HG03571 (cell line): ENCODE measurements around the gene MISFA.
A peak's percentile ranks its signal among the peaks of the same experiment; 100 is the strongest.
"Not testable (repeated sequence)": the region's sequence is repeated elsewhere in the genome, so short reads cannot be mapped to it uniquely, and the experiment has no call there.

Source experiments
- ATAC-seq: cut with Tn5 transposase; IDR thresholded peaks from one replicate; pipeline ENCODE4 v1.9.1; 2021; ENCODE audit not compliant: unreplicated experiment

Gene MISFA

DNA sequence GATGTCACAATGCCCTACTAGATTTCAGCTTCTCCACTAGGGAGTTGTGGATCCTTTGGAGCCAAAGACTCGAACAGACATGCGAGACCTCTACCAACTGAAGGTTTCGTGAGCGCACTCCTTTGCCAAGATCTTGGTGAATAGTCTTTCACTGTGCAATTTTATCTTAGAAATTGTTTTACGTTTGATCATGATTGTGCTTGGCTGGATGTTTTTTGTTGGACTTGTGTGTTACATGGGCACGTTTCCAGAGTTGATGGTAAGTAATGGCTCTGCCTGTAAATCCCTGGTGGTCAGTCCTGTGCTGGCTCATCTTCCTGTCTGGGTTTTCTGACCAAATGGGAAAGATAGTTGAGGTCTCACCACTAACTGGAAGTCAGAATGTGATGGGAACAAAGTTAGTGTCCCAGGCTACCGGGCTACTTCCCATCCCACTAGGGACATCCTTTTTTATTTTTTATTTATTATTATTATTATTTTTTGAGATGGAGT, at the start of gene MISFA:
MISFA (plus strand) TSS at position 51 of the 492 bp plus-strand sequence; CDS start at position 191, 140 bp downstream.
- no peak for ATAC-seq

DNA sequence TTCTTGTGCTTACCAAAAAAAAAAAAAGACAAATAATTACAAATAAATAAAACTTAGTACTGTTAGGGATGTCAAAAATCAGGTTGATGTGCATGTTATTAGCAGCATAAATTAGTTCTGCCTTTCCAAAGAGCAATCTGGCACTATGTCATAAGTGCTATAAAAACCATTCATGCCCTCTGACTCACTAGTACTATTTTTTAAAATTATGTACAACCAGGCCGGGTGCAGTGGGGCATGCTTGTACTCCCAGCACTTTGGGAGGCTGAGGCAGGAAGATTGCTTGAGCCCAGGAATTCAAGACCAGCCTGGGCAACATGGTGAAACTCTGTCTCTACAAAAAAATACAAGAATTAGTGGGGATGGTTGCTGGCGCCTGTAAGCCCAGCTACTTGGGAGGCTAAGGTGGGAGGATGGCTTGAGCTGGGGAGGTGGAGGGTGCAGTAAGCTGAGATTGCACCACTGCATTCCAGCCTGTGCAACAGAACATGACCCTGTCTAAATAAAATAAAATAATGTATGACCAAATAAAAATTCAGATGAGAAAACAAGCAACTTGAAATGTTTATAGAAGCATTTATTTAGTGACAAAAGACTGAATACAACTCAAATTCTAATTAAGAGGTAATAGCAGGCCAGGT, 36.4 kb upstream of the MISFA start:
- no peak for ATAC-seq

DNA sequence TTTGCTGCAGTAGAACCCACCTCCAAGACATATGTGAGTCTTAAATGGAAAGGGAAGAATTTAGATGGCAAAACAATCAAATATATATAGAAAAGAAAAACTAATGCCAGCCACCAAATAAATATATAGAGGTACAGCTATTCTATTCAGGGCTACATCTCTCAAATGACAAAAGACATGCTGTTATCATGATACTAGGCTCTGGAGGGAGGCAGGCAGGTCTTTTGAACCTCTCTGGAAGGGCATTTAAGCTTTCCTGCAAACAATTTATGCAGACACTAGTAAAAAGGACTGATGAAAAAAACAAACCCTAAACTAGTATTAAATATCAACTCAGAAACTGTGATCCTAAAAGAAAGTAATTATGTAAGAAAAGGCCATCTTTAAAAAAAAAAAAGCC, 35.4 kb upstream of the MISFA start:
- no peak for ATAC-seq

DNA sequence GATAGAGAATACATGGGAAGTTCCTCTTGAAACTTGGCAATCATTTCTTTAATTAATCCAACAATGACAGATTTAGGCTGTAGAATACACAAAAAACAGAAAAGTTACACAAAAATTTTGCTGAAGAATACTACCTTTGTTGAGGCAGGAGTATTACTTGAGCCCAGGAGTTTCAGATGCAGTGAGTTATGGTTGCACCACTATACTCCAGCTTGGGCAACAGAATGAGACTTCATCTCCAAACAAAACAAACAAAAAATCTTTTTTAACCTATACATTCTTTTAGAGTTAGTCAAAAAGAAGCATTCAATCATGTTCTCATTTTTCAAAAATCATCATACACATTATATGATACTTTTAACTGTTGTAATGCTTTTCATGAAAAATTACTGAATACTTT, 33.2 kb upstream of the MISFA start:
- no peak for ATAC-seq

DNA sequence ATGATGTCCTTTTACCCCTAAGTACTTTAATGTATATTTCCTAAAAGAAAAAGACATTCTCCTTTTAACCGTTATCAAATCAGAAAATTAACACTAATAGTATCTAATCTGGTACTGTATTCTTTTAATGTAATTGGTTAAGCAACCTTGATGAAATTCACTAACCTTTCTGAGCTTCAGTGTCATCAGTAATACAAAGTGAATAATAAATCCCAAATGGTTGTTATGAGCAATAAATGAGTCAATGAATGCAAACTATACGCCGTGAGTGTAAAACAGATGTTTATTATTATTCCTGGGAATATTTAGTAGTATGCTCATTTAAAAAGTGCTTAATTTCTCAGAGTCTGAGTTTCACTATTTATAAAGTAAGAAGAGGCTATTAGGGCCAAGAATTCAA, 32.5 kb upstream of the MISFA start:
- no peak for ATAC-seq

DNA sequence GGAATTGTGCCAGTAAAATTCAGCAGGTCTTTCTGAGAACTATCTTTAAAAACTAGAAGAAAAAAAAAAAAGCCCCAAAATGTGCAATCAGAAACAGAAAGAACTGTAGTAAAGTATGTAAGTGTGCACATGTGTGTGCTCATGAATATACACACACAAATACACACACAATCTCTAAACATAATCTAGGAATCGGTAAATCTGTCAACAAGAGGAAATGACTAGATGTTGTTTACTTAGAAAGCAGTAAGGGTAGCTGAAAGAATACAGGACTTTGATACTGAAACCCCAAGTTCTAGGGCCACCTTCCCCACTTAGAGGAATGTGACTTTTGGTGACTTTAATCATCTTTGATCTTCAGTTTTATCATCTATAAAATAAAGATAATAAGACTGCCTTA, 24.2 kb upstream of the MISFA start:
- no peak for ATAC-seq

DNA sequence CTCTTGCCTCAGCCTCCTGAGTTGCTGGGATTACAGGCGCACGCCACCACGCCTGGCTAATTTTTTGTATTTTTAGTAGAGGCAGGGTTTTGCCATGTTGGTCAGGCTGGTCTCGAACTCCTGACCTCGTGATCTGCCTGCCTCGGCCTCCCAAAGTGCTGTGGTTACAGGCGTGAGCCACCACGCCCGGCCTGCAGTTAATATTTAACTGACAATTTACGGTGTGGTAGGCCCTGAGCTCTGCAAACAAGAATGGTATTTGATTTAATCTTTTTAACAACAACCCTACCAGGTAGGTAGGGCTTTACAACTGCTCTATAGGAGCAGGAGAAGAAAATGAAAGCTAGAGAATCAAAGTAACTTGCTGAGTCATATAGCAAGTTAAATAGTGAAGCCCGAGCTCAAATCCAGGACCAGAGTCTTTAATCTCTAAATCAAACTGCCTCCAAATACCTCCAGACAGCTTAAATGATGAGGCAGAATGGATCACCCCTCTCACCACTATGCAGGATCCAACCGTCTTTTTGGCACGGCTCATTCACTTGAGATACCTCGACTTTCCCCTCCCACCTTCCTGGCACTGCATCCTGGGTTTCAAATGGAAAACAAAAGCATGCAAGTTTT, 20.5 kb upstream of the MISFA start:
- ATAC-seq, result peak; percentile 48

DNA sequence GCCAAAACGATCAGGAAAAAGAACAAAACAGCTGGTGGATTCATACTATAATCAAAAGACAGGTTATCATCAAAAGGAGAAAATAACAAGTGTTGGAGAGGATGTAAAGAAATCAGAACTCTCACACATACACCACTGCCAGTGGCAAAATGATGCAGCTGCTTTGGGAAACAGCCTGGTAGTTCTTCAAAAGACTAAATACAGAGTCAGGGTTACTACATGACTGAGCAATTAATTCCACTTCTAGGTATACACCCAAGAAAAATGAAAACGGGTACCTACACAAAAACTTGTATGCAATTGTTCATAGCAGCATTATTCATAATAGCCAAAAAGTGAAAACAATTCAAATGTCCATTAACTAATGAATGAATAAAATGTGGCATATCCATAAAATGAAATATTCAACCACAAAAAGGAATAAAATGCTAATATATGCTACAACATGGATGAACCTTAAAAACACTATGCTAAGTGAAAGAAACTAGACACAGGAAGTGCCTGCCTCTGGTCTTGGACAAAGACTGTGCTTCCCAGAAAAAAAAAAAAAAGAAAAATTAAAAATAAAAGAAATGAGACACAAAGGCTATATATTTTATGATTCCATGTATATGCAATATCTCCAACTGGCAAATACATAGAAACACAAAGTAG, 19.3 kb upstream of the MISFA start:
- no peak for ATAC-seq

DNA sequence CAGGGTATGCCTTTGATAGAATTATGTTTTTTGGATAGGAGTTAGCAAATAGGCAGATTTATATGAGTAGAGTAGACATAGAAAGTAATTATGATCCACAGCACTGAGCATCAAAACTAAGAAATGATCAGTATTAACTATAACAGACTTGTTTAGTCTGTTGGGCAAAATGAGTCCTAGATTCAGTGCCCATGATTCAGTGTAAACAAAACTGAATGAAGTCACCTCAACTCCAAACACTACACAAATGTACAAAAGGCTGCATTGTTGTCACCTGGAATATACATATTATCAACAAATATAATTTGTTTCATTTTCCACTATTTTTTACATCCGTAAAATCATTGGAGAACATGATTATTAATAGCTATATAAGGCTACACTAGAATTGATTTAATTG, 17.8 kb upstream of the MISFA start:
- ATAC-seq, result no peak

DNA sequence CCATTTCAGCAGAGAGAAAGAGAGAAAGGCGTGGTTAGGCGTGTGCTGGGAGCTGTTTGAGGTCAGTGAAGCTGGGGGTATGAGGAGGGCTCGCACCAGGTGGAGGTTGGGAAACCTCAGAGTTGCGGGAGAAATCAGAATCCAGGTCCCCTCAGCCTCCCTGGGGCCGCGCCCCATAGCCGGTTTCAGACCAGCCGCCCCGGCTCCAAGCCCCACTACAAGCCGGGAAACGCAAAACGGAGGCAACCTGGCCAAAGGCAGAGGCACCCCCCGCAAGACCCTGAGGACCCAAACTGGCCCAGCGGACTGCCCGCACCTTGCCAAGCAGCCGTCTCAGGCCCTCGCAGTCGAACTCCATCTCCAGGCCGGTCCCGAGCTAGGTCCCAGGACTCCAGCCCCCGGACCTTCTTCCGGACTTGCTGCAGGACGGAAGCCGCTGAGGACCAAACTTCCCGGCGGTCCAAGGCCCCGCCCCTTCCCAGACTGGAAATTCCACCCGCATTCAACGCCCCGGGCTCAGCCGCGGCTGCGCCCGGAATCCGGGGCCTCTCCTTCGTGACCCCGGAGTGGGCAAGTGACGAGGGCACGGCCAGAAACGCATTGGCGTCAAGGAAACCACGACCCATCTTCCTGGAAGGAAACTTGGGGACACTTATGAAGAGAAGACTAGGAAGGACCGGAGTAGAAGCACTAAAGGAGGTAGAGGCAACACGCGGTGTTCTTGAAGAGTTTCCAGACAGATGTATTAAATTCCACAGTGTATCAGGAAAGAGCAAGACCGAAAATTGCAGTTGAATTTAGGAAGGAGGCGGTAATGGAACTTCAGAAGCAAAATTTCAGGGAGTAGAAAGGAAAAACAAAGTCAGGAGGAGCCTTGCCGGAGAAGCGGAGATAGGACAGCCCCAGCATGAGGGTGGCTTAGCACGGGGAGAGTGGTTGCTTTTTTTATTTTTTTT, 11.0 kb upstream of the MISFA start, which contains the start of gene UEVLD:
UEVLD (minus strand) TSS at position 438 of the 956 bp plus-strand sequence; CDS start at position 358, 80 bp downstream.
- peak; percentile 57 for ATAC-seq

DNA sequence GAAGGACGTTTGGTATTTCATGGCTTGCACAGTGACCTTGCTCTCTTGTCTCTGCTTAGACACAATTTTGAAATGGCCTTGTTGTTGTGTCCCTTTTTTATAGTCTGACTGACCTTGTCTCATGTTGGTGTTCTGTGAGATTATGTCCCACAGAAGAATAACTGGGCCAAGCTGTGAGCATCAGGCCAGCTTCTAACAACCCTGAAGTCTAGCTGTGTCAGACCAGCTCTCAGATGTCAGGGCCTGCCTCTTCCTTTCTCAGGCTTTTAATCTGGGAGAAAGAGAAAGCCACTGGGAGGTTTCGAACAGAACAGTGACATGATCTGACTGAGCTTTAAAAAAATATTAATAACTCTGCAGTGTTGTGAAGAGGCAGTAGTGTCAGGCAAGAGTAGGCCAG, 9.0 kb upstream of the MISFA start:
- ATAC-seq, result no peak

DNA sequence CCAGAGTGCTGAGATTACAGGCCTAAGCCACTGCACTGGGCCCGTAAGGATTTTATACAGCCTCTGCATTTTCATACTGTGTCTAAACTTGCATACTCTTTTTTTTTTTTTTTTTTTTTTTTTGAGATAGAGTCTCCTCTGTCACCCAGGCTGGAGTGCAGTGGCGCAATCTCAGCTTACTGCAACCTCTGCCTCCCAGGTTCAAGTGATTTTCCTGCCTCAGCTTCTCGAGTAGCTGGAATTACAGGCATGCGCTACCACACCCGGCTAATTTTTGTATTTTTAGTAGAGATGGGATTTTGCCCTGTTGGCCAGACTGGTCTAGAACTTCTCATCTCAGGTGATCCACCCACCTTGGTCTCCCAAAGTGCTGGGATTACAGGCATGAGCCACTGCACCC, 5.5 kb upstream of the MISFA start:
- not testable (repeated sequence) for ATAC-seq

DNA sequence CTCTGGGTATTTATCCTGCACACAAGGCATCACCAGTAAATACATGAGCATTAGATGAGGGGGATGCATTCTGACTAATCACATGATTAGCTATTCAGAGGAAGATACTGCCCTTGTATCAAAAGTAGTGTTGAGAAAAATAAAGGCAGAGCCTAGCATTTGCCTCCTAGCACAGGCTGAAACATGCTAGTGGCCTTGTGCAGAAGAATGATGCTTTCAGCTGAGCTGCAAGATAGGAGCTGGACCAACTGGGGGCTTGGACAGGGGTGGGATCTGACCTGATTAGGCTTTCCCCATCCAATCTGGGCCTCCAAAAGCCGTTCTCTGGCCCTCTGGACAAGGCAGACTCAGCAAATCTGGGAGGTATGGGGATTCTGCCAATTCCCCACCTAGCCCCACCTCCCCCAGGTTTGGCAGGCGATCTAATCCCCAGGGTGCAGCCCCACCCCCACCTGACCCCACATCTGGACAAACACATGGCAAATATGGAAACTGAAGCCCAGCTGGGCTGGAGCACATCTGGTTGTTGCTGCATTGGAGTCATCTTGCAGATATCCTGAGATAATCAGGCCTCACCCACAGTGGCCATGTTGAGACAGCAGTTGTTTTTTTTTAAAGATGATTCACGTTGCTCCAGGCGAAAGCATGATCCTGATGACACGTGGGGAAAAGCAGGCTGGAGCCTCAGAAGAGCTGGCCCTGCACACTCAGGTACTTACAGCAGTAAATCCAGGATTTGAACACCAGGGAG, 4.4 kb upstream of the MISFA start:
- ATAC-seq, result no peak

DNA sequence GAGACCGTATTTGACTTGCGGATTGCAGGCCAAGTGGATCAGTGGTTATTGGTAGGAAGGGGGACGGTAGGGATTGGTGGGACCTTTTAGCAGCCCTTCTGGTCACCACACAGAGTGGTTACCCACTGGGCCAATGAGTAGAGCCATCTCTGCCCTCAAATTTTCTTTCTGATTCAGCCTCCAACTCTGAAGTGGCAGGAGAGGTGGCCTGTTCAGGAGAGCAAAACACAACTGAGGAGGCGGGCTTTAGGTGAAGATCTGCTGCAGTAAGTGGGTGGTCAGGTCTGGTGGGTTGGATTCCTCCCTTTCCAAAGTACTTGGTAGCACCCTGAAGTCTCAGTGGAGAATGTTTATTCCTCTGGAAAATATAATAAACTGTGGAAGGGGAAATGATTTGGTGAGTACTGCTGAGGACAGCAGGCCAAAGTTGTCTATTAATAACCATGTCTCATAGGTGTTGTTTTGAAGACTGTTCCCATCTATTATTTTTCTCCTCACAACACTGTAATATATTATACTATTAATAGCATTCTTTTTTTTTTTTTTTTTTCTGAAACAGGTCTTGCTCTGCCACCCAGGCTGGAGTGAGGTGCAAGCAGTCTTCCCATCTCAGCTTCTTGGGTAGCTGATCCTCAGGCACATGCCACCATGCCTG, 1.5 kb downstream of the MISFA start:
- ATAC-seq, result no peak

DNA sequence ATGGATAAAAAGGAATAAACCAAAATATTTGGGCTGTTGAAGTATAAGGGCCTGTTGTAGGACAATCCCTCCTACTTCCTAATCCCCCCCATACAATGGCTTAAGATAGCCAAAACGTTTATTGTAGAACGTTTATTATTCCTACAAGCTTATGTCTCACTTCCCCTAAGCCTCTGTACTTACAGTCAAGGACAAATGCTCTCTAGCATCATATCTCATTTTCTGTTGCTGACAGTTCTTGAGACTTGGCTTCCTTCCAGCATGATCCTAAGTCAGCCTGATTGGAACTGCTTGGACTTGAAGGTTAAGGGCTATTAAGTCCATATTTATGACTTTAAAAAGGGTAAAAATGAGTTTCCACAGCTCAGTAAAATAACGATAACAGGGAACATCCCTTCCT, 8.8 kb downstream of the MISFA start:
- ATAC-seq, result no peak

DNA sequence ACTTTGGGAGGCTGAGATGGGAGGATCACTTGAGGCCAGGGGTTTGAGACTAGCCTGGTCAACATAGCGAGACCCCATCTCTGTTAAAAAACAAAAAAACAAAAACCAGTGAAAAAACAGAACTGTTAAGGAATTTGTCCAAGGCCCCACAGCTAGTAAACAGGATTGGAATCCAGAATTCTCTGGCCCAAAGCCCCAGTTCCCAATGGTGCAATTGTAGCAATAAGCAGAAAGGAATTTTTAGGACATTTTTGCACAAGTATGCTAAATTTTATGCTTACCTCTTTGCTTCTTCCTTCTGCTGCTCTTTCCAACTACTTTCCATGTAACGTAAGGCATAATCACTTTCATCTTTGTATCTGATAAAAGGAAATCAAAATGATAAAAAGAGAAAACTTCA, 11.6 kb downstream of the MISFA start:
- ATAC-seq, result no peak

DNA sequence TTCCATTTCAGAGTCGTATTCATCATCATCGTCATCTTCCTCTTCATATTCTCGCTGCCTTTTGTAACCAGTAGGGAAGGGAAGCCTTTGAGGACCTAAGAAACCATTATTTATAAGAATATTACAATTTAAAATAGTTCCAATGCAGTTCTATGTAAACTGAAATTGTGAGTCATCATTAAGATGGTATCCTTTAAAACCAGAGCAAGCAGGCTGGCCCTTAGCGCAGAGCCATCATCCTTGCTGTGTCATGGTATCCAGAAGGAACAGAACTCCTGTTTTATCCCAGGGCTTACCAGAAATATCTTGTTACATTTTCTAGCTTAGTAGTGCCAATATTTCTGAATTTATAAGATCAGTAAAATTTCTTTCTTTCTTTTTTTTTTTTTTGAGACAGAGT, 12.8 kb downstream of the MISFA start:
- no peak for ATAC-seq

DNA sequence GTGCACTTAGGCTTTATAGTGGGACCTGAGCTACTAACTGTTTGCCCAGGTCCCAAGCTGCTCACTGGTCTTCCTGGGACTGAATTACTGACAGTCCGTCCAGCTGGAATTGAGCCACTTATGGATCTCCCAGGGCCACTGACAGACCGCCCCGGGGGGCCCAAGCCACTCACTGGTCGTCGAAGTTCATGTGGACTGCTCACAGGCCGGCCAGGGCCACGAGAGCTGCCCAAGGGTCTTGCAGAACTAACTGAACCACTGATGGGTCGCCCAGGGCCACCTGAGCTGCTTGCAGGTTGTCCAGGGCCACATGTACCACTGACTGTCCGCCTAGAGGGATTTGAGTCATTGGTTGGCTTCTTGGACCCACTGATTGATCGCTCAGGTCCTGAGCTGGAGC, 15.1 kb downstream of the MISFA start:
- ATAC-seq, result no peak

DNA sequence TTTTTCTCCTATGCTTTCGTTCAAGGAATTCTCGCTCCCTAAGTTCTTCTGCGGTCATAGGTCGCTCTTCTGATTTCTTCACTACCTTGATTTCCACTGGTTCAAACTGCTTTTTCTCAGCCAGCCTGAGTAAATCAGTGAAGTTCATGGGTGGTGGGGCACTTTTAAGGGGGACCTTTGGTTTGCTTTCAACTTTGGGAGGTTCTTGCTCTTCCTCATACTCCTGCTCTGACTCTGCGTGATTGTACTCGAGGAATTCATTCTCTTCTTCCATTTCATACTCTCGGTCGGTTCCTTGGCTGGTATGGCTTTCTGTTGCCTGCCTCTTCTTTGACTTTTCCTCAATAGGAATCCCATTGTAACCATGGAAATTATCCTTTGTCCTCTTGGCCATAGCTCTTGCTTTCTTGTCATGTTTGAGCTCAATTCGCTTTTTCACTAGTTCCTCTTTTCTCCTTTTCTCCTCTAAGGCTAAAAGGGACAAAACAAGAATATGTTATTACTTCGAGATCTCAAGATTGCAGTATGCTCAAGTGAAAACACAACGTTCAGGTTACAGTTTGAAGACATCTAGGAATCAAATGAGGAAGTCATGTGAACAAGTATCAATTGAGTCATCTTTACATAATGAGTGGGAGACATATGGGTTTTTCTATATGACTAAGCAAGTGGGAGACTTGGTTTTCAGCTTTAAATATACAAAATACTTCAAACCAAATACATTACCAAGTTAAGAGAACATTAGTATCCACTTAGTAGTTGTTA, 16.2 kb downstream of the MISFA start:
- ATAC-seq, result peak; percentile 87
